ENCODE measurements around the gene CD300LG.

DNA sequence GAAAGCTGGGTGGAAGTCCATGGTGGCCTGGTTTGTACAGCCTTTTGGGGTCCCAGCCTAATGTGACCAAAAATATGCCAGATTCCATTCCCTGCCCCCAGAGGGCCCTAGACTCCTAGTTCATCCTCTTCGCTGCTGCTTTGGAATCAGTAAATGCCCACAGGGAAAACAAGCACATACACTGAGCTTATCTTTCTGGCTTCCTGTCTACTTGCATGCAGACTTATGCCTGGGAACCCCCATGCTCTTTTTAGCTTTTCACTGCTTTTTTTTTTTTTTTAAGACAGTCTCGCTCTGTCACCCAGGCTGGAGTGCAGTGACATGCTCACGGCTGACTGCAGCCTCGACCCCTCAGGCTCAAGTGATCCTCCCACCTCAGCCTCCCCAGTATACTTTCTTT lies 6.2 kb upstream of the CD300LG start:
- TF ChIP-seq CTCF (IDR thresholded peaks at IDR 0.05) (peak in 3 of 4 donors; percentile 6 to 23 (median 13)), POLR2A (IDR thresholded peaks at IDR 0.05) (no peak)

All from right lobe of liver (tissue), 4 donors.